SK-N-DZ (cell line): Measurements from ENCODE around the gene CES2. TPM values are rescaled to one million over a fixed set of nuclear protein-coding genes. Genes with fewer than 3 reads are reported as not detected.
"Not testable (repeated sequence)": the region's sequence is repeated elsewhere in the genome, so short reads cannot be mapped to it uniquely, and the experiment has no call there.

Experiments used
- DNase-seq: peaks from one replicate; pipeline ENCODE4 v3.0.0-alpha.2; 2015; ENCODE audit warnings: low spot score
- polyA plus RNA-seq, 2 experiments: library from polyadenylated mRNA; depleted of rRNA; stranded (reverse); fragments of >200 nt; gene quantifications; 2 replicates each; pipeline ENCODE4 v1.2.3, GENCODE V29; 2014

CES2 gene, protein sequence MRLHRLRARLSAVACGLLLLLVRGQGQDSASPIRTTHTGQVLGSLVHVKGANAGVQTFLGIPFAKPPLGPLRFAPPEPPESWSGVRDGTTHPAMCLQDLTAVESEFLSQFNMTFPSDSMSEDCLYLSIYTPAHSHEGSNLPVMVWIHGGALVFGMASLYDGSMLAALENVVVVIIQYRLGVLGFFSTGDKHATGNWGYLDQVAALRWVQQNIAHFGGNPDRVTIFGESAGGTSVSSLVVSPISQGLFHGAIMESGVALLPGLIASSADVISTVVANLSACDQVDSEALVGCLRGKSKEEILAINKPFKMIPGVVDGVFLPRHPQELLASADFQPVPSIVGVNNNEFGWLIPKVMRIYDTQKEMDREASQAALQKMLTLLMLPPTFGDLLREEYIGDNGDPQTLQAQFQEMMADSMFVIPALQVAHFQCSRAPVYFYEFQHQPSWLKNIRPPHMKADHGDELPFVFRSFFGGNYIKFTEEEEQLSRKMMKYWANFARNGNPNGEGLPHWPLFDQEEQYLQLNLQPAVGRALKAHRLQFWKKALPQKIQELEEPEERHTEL
- 17.0 and 20.9 TPM in 2 replicates for polyA plus RNA-seq (2014; cell fraction: cytosol; rRNA removed)
- polyA plus RNA-seq (2014; cell fraction: nucleus; rRNA removed) = 9.2 and 10.9 TPM in 2 replicates

GRCh38 chr16:66935314-66936011, at the start of gene CES2:
TSS of gene CES2 (plus strand) at chr16:66935516. CDS start at chr16:66935636, 120 bp downstream.
- DNase-seq = no peak

GRCh38 chr16:66886321-66886720, 49.0 kb upstream of the CES2 start:
- no peak for DNase-seq

DNA sequence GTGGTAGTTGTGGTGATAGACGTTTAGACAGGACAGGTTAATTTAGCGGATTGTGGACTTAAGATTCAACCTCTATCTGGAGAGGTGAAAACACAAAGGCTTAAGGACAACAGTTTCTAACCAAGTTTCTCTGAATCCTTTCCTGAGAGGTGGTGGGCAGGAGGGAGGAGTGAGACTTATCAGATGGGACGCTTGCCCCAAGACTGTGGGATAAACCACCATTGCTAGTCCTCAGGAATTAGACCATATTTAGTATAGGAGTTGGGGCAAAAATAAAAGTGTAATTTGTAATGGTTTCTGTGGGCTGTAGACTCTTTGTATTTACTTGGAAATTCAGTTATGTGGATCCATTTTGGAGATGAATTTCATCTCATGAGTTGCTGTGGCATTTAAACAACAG, 48.4 kb upstream of the CES2 start:
- no peak for DNase-seq

GRCh38 chr16:66888647-66889615, 46.4 kb upstream of the CES2 start:
- peak; percentile 54 for DNase-seq

DNA sequence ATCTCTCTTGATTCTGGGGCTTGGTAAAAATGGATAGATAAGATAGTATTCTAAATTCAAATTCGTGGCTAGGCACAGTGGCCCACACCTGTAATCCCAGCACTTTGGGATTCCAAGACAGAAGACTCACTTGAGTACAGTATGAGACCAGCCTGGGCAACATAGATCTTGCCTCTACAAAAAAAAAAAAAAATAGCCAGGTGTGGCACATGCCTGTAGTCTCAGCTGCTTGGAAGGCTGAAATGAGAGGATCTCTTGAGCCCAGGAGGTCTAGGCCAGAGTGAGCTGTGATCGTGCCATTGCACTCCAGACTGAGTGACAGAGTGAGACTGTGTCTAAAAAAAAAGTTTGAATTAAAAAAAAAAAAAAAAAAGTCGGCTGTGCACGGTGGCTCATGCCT, 45.7 kb upstream of the CES2 start:
- DNase-seq = no peak

- no peak for DNase-seq
Measured at GRCh38 chr16:66890799-66891198, 44.5 kb upstream of the CES2 start.

- no peak for DNase-seq
Measured at GRCh38 chr16:66891360-66891759, 44.0 kb upstream of the CES2 start.

DNA sequence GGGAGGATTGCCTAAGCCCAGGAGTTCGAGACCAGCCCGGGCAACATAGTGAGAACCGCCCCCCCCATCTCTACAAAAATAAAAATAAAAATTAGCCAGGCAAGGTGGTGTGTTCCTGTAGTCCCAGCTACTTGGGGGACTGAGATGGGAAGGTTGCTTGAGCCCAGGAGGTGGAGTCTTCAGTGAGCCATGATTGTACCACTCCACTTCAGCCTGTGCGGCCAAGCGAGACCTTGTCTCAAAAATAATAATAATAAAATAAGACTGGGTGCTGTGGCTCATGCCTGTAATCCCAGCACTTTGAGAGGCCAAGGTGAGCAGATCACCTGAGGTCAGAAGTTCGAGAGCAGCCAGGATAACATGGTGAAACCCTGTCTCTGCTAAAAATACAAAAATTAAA, 43.5 kb upstream of the CES2 start:
- no peak for DNase-seq

DNA sequence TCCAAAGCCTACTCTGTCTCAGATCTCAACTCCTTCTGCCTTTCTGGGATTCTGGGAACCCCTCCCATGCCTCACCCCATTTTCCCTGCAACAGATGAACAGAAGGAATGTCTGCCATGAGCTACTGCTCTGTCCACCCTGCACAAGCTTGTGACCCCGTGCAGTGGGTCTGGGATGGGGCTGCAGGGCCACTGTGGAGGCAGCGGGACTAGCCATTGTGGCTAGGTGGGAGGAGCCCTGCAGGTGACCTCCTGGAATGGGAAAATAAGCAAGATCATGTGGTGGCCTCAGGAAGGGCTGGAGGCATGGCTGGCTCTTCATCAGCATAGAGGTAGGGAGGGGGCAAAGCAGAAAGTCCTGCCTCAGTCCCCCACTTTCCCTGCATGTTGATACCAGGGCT, 41.3 kb upstream of the CES2 start:
- no peak for DNase-seq

DNA sequence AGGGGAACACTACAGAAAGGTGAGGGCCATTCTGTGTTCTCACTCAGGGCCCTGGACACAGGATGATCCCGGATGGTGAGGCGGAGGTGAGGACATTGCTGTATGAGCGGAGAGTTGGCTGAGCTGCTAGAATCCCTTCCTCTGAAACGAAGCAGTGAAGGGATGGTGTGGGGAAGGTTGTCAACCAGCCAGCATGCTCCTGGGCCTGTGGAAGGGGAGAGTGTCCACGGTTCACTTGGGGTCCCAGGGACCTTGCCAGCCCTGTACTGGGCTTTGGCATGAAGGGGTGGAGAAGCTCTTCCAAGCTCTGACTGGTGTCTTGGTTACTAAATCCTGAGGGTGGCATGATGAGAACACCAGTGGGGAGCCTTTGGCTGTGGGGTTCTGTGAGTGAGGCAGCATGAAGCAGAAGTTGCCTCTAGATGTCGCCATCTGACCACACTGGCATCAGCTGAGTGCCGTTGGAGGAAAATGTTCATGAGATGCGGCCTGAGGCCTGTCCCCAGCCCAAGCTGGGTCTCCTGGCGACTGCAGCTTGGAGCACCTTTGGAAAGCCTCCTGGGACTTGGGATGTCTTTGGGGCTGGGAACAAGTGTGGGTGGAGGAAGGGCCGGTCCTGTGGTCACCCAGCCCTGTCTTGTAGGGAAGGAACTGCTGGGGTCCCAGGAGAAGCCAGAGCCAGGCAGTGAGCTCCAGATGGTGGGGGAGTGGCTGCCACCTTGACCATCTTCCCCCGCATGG, 40.2 kb upstream of the CES2 start:
- DNase-seq = peak; percentile 72

- no peak for DNase-seq
Measured at GRCh38 chr16:66895689-66895979, 39.7 kb upstream of the CES2 start.

DNA sequence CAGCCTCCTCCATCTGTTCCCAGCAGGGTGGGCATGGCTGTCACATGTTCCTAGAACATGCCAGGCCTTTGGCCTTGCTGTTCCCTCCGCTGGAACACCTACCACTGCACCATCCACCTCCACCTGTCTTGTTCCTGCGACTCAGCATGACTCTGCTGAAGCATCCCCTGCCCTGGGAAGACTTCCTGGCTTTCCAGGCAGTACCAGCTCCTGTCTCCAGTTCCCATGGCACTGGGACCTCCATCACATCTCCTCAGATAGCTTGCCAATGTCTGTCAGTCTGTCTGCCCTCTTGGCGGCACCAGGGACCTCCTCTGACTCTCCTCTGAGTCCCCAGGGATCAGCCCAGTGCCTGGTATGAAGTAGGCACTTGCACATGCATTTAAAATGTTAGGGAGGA, 39.3 kb upstream of the CES2 start:
- DNase-seq = no peak

DNA sequence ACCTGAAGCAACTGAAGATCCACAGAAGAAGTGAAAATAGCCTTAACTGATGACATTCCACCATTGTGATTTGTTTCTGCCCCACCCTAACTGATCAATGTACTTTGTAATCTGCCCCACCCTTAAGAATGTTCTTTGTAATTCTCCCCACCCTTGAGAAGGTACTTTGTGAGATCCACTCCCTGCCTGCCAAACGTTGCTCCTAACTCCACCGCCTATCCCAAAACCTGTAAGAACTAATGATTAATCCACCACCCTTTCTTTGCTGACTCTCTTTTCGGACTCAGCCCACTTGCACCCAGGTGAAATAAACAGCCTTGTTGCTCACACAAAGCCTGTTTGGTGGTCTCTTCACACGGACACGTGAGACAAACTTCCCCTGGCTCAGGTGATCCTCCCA, 38.6 kb upstream of the CES2 start:
- not testable (repeated sequence) for DNase-seq

DNA sequence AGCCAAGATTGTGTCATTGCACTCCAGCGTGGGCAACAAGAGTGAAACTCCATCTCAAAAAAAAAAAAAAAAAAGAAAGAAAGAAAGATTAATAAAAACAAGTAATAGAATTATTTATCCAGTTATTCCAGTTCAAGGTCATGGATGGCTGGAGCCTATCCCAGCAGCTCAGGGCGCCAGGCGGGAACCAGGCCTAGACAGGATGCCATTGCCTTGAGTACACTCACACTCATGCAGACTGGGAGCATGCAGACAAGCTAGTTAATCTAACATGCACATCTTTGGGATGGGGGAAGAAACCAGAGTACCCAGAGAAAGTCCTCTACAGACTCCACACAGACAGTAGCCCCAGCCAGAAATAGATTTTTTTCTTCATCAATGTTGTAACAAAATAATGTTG, 37.1 kb upstream of the CES2 start:
- DNase-seq = no peak

DNA sequence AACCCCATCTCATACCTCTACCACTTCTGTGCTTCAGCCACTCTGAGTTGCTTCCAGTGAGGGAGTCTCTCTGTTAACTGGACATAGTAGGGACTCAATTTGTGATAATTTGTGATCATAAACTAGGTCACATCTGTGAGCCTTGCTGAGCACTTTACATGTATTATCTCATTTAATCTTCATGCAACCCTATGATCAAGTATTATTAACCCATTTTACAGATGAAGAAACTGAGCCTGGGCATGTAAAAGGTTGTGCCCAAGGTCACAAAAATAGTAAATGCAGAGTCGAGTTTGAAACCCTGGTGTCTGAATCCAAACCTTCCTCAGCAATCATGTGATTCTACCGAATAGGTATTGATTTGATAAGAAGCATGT, 36.4 kb upstream of the CES2 start:
- no peak for DNase-seq

- no peak for DNase-seq
Measured at GRCh38 chr16:66899310-66899944, 35.9 kb upstream of the CES2 start.

DNA sequence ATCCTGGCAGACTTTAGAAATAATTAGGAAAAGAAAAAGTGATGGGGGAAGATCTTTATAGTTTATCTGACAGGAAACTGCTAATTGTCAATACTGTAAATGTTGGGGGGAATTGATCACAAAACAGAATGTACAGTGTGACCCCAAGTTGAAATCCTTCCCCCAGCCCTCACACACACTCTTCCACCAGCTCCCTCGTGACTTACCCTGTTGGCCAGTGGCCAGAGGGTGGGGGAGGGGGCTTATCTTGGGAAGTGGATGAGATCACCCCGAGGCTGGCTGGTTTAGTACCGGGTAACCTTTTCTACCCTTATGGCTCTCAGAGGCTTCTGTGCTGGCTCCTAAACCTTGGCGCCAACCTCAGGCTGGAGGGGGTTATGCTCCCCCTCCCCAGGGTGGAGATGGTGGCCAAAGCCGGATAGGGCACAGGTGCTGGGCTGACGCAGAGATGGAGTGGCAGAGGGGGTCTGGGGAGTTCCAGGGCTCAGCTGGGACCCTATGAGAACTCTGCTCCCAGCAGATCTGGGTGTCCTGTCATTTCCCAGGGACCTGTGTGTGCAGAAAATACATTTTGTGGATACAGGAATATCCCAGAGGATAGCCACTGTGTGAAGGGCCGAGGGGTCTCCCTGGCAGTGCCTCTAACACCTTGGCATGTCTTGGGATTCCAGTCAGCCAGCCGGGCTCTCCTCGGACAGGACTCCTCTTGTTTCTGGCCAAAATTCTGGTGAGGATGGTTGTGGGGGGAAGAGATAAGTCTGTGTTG, 35.2 kb upstream of the CES2 start:
- DNase-seq = peak; percentile 43

GRCh38 chr16:66900721-66901441, 34.4 kb upstream of the CES2 start:
- no peak for DNase-seq

GRCh38 chr16:66901626-66902025, 33.7 kb upstream of the CES2 start:
- DNase-seq = no peak
